ENCODE measurements around the gene YY1.
A peak's percentile ranks its signal among the peaks of the same experiment; 100 is the strongest.

Gene YY1

DNA sequence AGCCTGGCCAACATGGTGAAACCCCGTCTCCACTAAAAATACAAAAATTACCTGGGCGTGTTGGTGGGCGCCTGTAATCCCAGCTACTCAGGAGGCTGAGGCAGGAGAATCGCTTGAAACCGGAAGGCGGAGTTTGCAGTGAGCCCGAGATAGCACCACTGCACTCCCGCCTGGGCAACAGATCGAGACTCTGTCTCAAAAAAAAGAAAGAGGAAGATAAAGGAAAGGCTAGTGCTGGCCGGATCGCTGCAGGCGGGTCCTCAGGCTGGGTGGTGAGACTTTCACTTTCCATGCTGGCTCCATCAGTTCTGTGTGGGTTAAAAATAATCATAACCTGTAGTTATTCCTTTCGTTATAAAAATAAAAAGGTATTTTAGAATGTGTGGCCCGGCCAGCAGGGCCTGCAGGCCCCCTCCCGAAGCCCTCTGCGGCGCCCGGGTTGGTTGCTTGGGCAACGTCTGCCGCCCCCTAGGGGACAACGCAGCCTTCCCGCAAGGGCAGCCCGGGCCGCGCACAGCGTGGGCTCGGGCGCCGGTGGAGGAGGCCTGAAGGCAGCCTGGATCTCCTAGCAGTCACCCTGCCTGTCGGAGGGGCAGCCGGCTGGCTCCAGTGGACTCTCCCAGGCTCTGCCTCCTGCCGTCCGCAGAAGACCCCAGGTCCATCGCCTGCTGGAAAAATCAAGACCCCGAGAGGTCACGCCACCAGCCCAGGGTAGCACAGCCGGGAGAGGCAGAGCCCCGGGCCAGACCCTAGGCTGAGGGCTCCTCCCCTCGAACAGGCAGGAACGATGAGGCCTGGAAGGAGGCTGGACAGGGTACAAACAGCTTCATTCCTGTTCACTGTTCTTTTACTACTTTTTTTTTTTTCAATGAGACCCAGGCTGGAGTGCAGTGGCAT lies 79.2 kb downstream of the YY1 start:
- DNase-seq = peak; percentile 71

DNA sequence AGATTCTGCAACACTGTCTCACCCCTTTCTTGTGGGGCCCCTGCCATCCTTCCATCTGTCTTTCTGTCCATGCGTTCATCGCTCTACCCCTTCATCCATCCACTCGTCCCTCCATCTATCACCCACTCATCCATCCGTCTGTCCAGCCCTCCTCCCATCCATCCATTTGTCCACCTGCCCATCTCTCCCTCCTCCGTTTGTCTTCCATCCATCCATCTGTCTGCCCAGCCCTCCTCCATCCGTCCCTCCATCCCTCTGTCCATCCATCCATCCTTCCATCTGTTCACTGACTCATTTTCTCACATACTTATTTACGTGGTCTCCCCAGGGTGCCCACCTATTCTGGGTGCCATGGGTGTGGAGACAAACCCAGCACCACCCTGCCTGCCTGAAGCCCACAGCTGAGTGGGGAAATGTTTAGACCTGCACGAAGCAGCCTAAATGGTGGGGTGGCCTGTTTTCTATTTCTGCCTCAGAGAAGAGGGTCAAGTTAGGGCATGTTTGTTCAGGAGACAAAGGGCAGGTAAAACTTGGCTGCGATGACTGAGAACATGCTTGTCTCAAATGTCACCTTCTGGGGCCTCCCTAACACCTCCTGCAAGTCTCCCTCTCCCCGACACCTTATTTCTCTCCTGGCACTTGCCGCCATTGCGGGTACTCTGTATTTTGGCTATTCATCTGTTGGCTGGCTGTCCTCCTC lies 81.4 kb downstream of the YY1 start:
- no peak for DNase-seq

DNA sequence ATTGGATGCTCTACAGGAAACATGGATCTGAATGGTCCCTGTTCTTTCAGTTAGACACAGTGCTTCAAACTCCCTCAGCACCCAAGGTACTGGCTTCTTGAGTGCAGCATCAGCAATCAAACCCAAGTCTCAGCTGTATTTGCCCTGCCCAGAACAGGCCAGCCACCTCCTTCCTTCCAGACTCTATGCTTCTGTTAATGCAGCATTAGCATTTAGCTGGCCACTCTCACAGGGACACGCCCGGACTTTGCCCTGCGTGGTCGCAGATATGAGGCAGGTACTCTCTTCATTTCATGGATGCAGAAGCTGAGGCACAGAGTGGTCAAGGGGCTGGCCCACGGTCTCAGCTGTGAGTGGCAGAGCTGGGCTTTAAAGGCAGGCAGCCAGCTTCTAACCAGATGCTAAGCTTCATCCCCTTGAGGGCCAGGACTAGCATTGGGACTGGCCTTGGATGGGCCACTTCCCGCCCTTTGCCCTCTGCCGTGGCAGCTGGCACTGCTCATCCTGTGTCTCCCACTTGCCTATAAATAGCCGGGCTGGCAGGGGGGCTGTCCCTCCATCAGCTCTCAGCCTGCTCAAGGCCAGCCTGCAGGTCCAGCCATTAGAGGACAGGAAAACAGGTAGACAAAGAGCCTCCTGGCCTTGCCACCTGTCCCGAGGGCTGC lies 82.7 kb downstream of the YY1 start:
- DNase-seq = no peak

DNA sequence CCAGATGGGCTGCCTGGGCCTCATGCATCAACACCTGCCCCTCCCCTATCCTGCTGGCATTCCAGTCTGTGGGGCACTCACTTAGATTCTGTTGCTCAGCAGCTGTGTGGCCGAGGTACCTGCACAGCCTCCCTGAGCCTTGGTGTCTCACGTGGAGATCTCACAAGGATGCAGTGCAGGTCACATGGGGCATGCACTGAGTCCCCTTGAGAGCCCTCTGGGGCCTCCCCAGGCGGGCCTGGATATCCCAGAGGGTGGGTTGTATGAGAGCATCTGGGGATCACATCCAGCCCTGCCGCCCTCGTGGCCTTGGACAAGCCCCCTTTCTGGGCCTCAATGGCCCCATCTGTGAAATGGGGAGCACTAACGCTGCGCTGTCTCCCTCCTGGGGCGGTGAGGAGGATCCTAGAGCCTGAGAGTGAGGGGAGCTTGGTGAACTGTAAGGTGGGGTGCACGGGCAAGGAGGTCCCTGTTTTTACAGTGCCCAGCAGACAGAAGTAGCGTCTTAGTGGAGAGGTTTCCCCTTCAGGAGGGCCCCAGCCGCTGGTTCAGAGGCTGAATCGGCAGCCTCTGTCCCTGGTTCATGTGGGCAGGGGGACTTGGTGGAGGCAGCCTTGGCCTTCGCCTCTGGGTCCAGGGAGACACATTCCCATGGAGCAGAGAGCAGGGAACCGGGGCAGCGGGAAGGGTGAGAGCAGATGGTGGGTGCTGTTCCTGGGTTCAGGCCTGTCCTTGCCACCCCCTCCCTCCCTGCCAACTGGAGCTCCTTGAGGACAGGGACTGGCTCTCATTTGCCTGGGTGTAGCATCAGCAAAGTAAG lies 83.4 kb downstream of the YY1 start:
- DNase-seq = no peak

DNA sequence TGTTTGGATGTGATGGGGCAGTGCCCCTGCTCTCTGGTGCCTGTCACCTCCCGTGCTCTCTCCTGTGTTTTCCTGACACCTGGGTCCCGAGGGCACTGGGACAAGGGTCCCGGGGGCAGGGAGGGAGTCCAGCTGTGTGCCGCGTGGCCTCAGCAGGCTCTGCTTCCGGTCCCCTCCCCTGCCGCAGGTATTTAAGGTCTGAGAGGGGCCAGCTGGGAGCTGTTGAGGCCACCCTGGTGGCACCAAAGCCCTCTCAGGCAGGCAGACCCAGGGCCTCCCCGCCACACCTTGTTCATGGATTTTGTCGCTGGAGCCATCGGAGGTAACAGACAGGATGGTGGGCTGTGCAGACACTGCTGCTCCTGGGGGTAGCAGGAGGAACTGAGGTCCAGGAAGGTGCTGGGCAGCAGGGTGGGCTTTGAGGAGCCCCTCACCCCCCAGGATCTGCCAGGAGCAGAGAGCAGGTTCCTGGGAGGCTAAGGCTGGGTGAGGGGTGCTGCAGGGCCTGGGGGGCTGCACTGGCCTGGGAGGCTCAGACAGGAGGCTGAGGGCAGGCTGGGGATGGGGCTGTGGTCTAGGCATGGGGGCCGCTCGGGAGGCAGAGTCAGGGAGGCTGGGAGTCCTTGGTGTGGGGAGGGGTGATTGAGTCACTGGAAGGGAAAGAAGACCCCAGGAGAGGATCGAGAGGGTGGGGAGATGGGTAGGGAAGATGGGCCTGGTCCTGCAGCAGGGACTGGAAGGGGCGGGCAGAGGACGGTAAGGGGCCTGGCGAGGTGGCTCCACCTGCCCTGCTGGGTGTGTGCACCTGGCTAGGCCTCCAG lies 84.4 kb downstream of the YY1 start, which contains the start of gene SLC25A47:
TSS of gene SLC25A47 (plus strand) at position 219 of the 821 bp plus-strand sequence. CDS start at position 295, 76 bp downstream.
- no peak for DNase-seq

DNA sequence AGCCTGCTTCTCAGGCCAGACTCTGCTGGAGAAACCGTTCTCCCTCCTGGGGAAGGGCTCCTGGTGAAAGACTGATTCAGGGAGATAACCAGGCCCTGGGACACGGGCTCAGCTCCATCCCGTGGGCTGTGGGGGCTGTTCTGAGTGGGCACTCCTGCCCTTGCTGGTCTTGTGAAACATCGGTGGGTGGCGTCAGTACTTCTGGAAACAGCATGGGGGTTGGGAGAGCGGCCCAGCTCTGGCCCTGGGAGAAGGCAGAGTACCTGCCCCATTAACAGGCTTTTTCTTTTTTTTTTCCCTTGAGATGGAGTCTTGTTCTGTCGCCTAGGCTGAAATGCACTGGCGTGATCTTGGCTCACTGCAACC lies 85.0 kb downstream of the YY1 start:
- no peak for DNase-seq

DNA sequence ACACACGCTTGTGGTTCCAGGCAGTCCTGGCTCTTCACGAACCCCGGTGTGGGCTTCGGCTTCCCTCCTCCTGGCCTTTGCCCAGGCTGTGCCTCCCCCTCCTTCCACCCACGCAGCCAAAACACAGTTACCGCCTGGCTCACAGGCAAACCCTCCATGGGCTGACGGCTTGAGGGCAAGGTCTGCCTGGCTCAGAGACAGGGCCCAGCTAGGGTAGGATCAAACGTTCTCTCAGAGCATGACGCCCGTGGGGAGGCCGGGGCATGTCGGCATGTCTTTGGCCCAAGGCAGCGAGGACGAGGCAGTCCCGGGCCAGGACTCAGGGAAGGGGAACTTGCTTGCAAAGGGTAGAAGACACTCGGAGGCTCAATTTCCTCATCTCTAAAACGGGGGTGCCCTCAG lies 86.3 kb downstream of the YY1 start:
- DNase-seq = no peak

DNA sequence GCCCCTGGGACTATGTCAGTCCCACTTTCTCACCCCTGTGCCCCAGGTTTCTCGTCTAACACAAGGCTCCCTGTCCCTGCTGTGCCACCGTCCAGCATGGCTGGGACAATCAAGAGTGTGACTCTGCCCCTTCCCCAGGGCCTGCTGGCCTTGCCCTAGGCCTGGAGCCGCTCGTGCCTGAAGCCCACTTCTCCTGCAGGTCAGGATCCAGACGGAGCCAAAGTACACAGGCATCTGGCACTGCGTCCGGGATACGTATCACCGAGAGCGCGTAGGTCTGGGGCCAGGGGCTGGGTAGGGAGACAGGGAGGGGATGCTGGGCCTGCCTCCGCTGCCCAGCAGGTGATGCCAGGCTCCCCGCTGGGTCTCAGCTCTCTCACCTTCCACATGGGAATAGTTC lies 87.0 kb downstream of the YY1 start:
- DNase-seq = no peak

DNA sequence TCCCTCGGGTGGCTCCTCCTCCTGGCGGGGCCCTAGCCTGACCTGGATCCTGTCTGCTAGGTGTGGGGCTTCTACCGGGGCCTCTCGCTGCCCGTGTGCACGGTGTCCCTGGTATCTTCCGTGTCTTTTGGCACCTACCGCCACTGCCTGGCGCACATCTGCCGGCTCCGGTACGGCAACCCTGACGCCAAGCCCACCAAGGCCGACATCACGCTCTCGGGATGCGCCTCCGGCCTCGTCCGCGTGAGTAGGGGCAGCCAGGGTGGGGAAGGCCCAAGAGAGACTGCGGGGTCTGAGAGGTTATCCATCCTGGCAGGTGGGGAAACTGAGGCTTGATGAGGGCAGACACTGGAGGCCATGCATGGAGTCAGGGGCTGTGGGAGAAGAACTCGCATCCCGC lies 88.2 kb downstream of the YY1 start:
- no peak for DNase-seq

DNA sequence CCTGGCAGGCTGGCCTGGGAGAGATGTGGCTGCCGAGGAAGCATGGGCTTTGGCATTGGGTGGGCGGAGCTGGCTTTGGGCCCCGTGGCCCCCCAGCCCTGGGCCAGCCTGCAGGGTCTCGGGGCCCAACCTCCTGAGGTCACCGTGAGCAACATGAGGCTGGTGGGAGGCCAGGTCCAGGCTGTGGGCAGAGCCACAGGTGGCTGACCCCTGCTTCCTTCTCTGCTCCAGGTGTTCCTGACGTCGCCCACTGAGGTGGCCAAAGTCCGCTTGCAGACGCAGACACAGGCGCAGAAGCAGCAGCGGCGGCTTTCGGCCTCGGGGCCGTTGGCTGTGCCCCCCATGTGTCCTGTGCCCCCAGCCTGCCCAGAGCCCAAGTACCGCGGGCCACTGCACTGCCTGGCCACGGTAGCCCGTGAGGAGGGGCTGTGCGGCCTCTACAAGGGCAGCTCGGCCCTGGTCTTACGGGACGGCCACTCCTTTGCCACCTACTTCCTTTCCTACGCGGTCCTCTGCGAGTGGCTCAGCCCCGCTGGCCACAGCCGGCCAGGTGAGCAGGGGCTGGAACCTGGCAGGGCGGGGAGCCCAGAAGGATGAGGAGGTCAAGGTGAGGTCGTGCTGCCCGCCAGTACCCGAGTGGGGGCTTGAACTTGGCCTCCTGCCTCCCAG lies 89.7 kb downstream of the YY1 start:
- no peak for DNase-seq

DNA sequence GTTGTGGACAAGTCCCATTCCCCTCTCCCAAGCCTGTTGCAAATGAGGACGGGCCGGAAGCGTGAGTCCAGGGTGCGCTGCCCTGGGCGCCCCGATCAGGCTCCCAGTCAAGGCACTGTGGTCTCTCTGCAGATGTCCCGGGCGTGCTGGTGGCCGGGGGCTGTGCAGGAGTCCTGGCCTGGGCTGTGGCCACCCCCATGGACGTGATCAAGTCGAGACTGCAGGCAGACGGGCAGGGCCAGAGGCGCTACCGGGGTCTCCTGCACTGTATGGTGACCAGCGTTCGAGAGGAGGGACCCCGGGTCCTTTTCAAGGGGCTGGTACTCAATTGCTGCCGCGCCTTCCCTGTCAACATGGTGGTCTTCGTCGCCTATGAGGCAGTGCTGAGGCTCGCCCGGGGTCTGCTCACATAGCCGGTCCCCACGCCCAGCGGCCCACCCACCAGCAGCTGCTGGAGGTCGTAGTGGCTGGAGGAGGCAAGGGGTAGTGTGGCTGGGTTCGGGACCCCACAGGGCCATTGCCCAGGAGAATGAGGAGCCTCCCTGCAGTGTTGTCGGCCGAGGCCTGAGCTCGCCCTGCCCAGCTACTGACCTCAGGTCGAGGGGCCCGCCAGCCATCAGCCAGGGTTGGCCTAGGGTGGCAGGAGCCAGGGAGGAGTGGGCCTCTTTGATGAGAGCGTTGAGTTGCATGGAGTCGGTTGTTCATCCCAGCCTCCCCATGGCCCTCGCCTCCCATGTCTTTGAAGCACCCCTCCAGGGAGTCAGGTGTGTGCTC lies 90.5 kb downstream of the YY1 start:
- no peak for DNase-seq

DNA sequence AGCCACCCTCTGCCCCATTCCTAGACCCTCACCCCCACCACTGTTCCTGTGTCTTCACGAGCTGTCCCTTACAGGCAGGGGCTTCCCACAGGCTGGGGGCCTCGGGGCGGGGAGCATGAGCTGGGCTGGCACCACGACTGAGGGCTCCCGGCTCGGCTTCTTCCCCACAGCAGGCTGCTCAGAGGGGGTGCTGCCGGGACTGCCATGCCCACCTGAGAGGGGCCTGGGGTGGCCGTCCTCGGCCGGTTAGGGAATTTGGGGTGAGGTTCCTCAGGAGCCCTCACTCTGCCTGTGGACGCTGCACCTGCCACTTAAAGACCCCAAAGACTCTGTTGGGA lies 91.0 kb downstream of the YY1 start:
- no peak for DNase-seq

DNA sequence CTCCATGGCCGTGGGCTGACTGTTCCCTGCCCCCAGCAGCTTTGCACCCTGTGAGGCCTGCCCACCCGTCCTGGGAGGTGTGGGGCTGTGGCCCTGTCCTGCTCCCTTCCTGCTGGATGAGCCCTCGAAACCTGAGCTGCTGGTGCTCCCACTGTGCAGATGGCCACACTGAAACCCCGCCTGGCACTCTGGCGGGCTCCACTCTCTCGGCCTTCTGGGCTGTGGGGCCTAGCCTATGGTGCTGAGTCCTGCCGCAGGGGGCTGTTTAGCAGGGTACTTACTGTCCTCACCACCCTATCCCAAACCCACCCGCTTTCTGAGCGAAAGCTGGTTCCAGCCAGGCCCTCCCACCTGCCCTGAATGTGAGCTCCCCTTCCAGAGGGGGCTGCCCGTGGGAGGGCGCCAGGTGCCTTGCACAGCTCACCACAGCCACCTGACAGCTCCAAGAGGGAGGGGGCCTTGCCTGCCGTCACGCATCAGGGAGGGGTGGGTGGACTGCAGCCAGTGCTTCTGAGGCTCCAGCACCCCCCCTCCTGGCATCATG lies 91.5 kb downstream of the YY1 start:
- no peak for DNase-seq

DNA sequence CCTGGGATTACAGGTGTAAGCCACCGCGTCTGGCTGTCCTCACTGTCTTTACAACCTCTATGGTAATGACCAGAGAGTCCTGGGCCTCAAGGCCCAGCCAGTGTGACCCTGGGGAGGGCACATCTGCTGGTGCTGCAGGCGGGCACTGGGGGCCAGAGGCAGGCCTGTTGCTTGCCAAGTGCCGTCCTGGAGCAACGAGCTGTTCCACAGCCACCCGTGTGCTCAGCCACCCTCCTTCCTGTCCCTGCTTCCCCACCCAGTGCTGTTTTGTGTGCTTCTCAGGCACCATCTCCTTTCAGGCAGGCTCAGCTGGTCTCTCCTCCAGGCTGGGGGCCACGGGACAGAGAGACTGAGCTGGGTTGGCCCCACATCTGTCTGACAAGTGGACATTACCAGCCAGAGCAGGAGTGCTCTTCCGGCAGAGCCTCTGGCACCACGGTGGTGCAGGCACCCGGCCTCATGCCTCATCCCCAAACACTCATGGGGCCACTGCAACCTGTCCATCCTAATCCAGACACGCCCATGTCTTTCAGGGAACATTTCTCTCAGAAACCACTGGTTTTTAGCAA lies 93.2 kb downstream of the YY1 start:
- DNase-seq = no peak
